ENCODE measurements around the gene PDGFD. TPM values are rescaled to one million over a fixed set of nuclear protein-coding genes. Genes with fewer than 3 reads are reported as not detected.

Gene PDGFD
- total and polyA plus RNA-seq, 2 donors (not counting 3 experiments of a cell fraction or from before 2014, with no cell fraction given) = 6.3 to 13.1 TPM

- Histone ChIP-seq H3K9ac (replicated peaks; ENCODE audit: extremely low read depth, insufficient read depth, low read length) (no peak overlapping the region), H3K9me3 (replicated peaks; ENCODE audit: control insufficient read depth, insufficient read depth, low read length) (no peaks in the 10 kb centered on the region), H3K79me2 (ENCODE audit: control insufficient read depth, insufficient read depth, low read length) (no peaks in the 10 kb centered on the region), H3K4me3 (replicated peaks in 1 of 3; ENCODE audit: insufficient read depth in 1 of 3, low read depth in 1 of 3, low read length in 3 of 3) (no peak overlapping the region), H2AFZ (ENCODE audit: low read depth, low read length) (no peak overlapping the region), H3K9me1 (replicated peaks; ENCODE audit: control insufficient read depth, extremely low read depth, insufficient read depth, low read length) (no peaks in the 10 kb centered on the region), H3K27me3 (ENCODE audit: control insufficient read depth in 2 of 2, insufficient read depth in 2 of 2, low read length in 2 of 2) (no peaks in the 10 kb centered on the region), H4K20me1 (replicated peaks; ENCODE audit: control insufficient read depth, extremely low read depth, insufficient read depth, low read length) (no peaks in the 10 kb centered on the region), H3K36me3 (ENCODE audit: control insufficient read depth in 2 of 2, extremely low read depth in 1 of 2, insufficient read depth in 2 of 2, low read length in 2 of 2) (no peaks in the 10 kb centered on the region), H3K4me1 (ENCODE audit: control insufficient read depth, extremely low read depth, insufficient read depth, low read length) (no peaks in the 10 kb centered on the region), H3K4me2 (ENCODE audit: insufficient read depth, low read length) (no peak overlapping the region), H3K27ac (ENCODE audit: insufficient read depth, low read depth, low read length) (no peak overlapping the region)
- intact Hi-C loops (cut with micrococcal nuclease) (no loop called here), dilution Hi-C loops (cut with MboI; ENCODE audit: extremely low pct_ligation_motif_present, low sequenced_read_pairs) (no loop called here)
- ChIA-PET CTCF (no interaction called here), POLR2A (no interaction called here)
- no peak for DNase-seq (ENCODE audit: low read depth, low spot score)
- TF ChIP-seq FOS (IDR thresholded peaks at IDR 0.05; ENCODE audit: borderline replicate concordance, insufficient read depth, low read length) (no peak), CTCF (IDR thresholded peaks at IDR 0.05; ENCODE audit: extremely low read depth in 1 of 2, insufficient read depth in 1 of 2, low read depth in 1 of 2, low read length in 2 of 2) (no peak), POLR2AphosphoS5 (IDR thresholded peaks at IDR 0.05; ENCODE audit: insufficient read depth, low read depth, low read length) (no peak), EZH2 (IDR thresholded peaks at IDR 0.05; ENCODE audit: borderline replicate concordance, low read depth, low read length, severe bottlenecking) (no peak), MYC (IDR thresholded peaks at IDR 0.05; ENCODE audit: low read depth, low read length) (no peak), POLR2A (IDR thresholded peaks at IDR 0.05; ENCODE audit: low read depth, low read length) (no peak), JUN (IDR thresholded peaks at IDR 0.05; ENCODE audit: borderline replicate concordance, insufficient read depth, insufficient read length, low read depth) (no peak), GATA2 (IDR thresholded peaks at IDR 0.05; ENCODE audit: insufficient read depth, insufficient read length, low read depth, low read length) (no peak)
- no peak for FAIRE-seq
- BruUV-seq (replicated peaks) = no TSS peak
Observed at GRCh38 chr11:103959279-103959942, 204.5 kb downstream of the PDGFD start.

All from endothelial cell of umbilical vein (primary cell).